GM18951 (cell line): ENCODE data around the gene KRT15.

Experiments used
- POLR2A ChIP-seq: IDR thresholded peaks from 4 replicates; pipeline ENCODE4 v1.6.1; 2011; ENCODE audit warnings: mild to moderate bottlenecking; ENCODE audit not compliant: insufficient read length, insufficient read depth; ENCODE audit errors: extremely low read depth
- in situ Hi-C: fragments of 300-500 bp; cut with MboI; formaldehyde crosslinking; loops from one replicate; pipeline ENCODE4 v1.12.0; 2022; ENCODE audit warnings: low sequenced_read_pairs, mixed read lengths, inconsistent platforms; ENCODE audit not compliant: unreplicated experiment

KRT15 gene

GRCh38 chr17:41498276-41498675, 20.4 kb downstream of the KRT15 start:
- no peak for TF ChIP-seq POLR2A
- in situ Hi-C loops: no loop called here

DNA sequence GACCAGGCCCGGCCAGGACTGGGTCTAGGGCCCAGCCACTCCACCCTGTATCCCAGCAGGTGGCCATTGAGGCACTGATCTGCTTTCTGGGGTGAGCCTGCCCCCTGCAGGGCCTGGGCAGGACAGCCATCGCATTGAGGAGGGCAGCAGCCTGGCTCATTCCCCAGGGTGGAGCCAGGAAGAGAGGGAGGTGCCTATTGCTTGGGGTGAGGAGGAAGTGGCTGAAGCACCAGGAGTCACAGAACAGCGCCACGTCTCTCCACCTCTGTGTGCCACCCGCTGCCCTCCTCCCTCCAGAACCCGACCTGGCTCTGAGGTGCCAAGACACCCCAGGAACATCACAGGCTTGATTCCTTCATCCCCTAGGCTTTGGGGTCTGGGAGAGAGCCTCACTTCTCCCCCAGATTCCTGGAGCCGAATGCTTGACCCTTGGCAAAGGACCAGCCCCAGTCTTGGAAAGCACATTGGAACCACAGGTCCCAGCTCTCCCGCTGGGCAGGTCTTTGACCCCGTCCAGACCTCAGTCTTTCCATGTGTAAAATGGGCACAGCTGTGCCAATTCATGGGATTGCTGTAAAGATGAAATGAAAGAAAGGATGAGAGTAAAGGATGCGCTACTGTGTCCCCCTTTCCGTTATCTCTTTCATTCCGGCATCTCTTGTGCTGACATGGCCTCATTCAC, 21.7 kb downstream of the KRT15 start:
- TF ChIP-seq POLR2A: no peak
- in situ Hi-C loops: no loop called here

DNA sequence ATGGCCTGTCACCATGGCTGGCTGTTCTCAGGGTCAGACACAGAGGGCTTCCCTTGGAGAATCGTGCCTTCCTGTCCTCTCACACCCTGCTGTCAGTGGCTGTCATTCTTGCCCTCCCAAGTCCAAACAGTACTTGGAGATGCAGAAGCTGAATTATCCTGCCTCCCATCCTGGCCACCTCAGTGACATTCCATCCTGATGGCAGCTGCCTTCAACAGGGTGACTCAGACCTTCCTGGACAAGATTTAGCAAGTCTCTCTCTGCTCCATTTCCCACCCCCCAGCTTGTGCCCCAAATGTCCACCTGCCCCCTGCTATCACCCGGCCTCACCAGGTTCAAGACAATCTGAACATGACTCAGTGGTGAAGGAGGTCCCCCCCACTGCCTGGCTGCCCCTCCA, 24.2 kb downstream of the KRT15 start:
- in situ Hi-C loops: no loop called here
- no peak for TF ChIP-seq POLR2A

DNA sequence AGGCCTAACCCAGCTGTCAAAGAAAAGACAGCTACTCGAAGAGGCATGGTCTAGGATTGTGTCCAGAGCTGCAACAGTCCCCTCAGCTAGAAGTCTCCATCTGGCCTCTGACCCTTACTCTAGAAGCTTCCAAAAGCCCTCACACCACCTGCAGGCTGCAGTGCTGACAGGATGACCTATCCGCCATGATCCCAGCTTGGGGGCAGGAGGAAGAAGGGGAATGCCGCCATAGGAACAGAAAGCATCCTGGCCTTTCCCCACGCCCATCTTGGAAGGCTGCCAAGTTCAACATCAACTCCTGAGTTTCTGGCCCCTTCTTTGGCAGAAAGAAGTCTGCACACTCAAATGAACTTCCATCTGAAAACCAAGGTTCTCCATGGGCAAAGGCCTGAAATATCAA, 25.9 kb downstream of the KRT15 start:
- in situ Hi-C loops: no loop called here
- TF ChIP-seq POLR2A: no peak

GRCh38 chr17:41492351-41492750, 26.3 kb downstream of the KRT15 start:
- in situ Hi-C loops: no loop called here

GRCh38 chr17:41491476-41491875, 27.2 kb downstream of the KRT15 start:
- TF ChIP-seq POLR2A: no peak
- in situ Hi-C loops: no loop called here

More at GRCh38 chr17:41492351-41492750, 26.3 kb downstream of the KRT15 start:
- no peak for TF ChIP-seq POLR2A

DNA sequence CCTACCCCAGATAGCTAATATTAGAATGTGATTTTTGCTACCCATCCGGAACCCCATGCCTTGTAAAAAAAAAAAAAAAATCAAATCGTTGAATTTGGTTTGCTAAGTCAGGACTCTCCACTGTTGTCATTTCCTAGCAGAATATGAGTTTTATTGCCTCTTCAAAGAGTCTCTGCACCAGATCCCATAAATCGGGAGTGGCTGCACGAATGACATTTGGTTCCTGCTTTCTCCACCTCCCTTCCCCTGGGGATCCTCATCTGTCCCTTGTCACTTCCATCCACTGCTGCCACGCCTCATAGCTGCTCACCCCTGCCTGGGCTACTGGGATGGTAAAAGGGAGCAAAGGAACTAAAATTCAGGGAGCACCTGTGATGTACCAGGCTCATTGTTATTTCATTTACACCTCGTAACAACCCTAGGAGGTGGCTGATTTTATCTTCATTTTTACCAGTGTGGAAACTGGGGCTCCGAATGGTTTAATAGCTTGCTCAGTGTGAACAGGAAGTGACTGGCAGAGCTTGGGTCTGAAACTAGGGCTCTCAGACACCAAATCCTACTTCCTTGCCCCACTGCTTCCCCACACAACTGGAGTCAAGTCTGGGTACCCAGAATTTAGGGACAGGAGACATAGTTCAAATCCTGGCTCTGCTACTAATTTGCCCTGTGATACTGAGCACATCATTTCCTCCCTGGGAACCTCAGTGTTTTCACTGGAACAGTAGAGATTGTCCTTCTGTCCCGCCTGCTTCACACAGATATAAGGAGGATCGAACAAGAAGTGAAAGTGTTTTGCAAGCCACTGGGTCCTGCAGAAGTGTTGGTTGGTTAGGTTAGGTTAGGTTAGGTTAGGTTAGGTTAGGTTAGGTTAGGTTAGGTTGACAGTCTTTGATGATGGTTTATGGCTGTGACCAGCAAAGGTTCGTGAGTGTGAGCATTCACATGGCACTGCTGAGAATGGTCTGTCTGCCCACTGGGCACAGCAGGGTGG, 28.4 kb downstream of the KRT15 start:
- TF ChIP-seq POLR2A: no peak

GRCh38 chr17:41489531-41489930, 29.2 kb downstream of the KRT15 start, which contains the start of gene KRT36:
KRT36 (minus strand) TSS chr17:41489910; CDS start chr17:41489864, 46 bp downstream.
- in situ Hi-C loops: no loop called here
- TF ChIP-seq POLR2A: no peak

More for the DNA sequence above, 28.4 kb downstream of the KRT15 start:
- in situ Hi-C loops: no loop called here

- TF ChIP-seq POLR2A: no peak
- in situ Hi-C loops: no loop called here
These were observed 31.7 kb downstream of the KRT15 start for GRCh38 chr17:41486809-41487530.

GRCh38 chr17:41486316-41486715, 32.4 kb downstream of the KRT15 start:
- no peak for TF ChIP-seq POLR2A
- in situ Hi-C loops: no loop called here

DNA sequence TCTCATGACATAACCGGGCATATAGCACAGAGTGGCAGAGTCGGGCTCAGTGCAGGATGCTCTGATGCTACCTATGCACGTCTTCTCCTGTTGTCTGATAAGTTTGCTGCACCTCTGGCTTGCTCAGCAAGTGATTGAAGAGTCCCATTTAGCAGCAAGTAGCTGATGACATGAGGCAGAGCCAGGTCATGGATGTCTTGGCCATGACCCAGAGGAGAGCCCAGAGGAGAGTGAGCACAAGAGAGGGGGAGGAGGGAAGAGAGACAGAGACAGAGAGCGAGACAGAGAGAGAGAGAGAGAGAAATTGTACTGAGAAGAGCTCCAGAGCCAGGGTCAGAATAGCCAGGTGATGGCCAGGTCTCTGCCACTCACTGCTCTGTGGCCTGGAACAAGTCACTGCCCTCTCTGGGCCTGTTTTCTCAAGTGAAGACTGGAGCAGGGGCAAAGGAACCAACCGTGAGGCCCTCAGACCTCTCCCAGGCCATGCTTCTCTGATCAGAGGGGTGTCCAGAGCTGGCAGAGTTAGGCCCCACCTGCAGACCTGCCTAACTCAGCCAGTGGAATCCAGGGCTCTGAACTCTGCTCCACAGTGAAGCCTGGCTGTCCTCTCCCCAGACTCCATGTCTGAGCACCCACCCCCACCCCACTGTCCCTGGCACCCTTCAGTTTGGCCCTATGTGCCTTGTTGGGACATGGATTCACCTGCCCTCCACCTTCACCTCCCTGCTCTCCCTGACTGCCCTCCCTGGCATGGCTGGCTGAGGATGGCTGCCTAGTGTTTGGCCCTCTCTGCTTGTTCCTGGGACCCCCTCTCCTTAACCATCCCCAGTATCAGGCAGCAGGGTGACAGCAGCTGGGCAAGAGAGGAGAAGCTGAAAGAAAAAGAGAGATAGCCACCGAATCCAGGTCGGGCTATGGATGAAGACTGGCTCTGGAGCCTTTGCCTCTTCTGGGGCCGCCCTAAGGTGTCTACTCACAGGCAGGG, 33.5 kb downstream of the KRT15 start:
- in situ Hi-C loops: no loop called here
- TF ChIP-seq POLR2A: no peak
